ENCODE data around the gene TMPRSS9. TPM values are rescaled to one million over a fixed set of nuclear protein-coding genes. Genes with fewer than 3 reads are reported as not detected.

TMPRSS9 gene
- total RNA-seq, 4 donors from 2014 or later = not detected

- TF ChIP-seq POLR2A (IDR thresholded peaks at IDR 0.05) = no peak
- TF ChIP-seq EP300 (IDR thresholded peaks at IDR 0.05) = no peak
- no peak for TF ChIP-seq POLR2AphosphoS5 (IDR thresholded peaks at IDR 0.05)
- TF ChIP-seq, protein P1, sequence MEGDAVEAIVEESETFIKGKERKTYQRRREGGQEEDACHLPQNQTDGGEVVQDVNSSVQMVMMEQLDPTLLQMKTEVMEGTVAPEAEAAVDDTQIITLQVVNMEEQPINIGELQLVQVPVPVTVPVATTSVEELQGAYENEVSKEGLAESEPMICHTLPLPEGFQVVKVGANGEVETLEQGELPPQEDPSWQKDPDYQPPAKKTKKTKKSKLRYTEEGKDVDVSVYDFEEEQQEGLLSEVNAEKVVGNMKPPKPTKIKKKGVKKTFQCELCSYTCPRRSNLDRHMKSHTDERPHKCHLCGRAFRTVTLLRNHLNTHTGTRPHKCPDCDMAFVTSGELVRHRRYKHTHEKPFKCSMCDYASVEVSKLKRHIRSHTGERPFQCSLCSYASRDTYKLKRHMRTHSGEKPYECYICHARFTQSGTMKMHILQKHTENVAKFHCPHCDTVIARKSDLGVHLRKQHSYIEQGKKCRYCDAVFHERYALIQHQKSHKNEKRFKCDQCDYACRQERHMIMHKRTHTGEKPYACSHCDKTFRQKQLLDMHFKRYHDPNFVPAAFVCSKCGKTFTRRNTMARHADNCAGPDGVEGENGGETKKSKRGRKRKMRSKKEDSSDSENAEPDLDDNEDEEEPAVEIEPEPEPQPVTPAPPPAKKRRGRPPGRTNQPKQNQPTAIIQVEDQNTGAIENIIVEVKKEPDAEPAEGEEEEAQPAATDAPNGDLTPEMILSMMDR (IDR thresholded peaks at IDR 0.05) = no peak
- H3K9me3 ChIP-seq = no peaks in the 10 kb centered on the region
- no peak overlapping the region for H3K27ac ChIP-seq
- WGBS = 100% methylated on average over 9 of the region's 26 CpGs
- no peak for DNase-seq (ENCODE audit: low spot score in 2 of 2)
- no peak overlapping the region for H3K4me3 ChIP-seq
- H3K36me3 ChIP-seq = peaks cover 44% of the 10 kb centered on the region
- no peaks in the 10 kb centered on the region for H3K4me1 ChIP-seq
- no peaks in the 10 kb centered on the region for H3K27me3 ChIP-seq
These were observed 81.2 kb downstream of the TMPRSS9 start for GRCh38 chr19:2441096-2441752.

DNA sequence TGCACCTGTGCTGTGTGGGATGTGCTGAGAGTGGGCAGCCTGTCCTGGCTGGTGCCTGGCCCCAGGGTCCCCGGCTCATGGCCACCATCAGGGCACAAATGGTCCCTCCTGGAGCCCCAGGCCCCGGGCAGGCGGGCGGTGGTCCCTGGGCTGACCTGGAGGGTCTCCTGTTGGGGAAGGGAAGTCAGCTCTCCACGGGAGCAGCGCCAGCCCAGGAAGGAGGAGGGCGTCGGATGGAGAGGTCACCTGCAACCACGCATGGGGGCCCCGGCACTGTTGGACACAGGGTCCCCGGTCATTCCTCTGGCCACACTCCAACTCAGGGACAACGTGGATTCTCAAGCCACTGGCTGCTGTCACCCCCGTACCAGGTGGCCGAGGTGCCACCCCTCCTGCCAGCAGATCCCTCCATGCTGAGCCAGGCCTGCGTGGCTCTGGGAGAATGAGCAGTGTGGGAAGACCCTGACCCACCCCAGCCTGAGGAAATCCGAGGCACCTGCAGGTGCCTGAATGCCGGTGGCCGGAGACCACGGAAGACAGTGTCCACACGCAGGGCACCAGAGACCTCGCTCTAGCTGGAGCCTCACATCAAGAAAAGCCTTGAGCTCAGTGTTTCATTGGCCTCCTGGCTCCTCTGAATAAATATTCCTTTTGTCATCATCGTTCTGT, 83.2 kb downstream of the TMPRSS9 start:
- DNase-seq (ENCODE audit: low spot score in 2 of 2) = no peak
- H3K27me3 ChIP-seq = no peaks in the 10 kb centered on the region
- no peaks in the 10 kb centered on the region for H3K4me1 ChIP-seq
- TF ChIP-seq POLR2AphosphoS5 (IDR thresholded peaks at IDR 0.05) (no peak), POLR2A (IDR thresholded peaks at IDR 0.05) (no peak), EP300 (IDR thresholded peaks at IDR 0.05) (no peak)
- TF ChIP-seq, protein P1 (IDR thresholded peaks at IDR 0.05) = no peak
- 95% methylated on average over 14 of the region's 22 CpGs for WGBS
- H3K27ac ChIP-seq = no peak overlapping the region
- H3K4me3 ChIP-seq = no peak overlapping the region
- no peaks in the 10 kb centered on the region for H3K9me3 ChIP-seq
- peaks cover 28% of the 10 kb centered on the region for H3K36me3 ChIP-seq

- 90% methylated on average over 16 of the region's 17 CpGs for WGBS
- Histone ChIP-seq H3K4me1 (no peaks in the 10 kb centered on the region), H3K4me3 (no peak overlapping the region), H3K27me3 (no peaks in the 10 kb centered on the region), H3K36me3 (peaks cover 25% of the 10 kb centered on the region), H3K9me3 (no peaks in the 10 kb centered on the region), H3K27ac (no peak overlapping the region)
- no peak for TF ChIP-seq POLR2AphosphoS5 (IDR thresholded peaks at IDR 0.05)
- no peak for TF ChIP-seq POLR2A (IDR thresholded peaks at IDR 0.05)
- TF ChIP-seq, protein P1 (IDR thresholded peaks at IDR 0.05) = no peak
- TF ChIP-seq EP300 (IDR thresholded peaks at IDR 0.05) = no peak
- DNase-seq (ENCODE audit: low spot score in 2 of 2) = no peak
These were observed 83.7 kb downstream of the TMPRSS9 start for GRCh38 chr19:2443785-2444182.

DNA sequence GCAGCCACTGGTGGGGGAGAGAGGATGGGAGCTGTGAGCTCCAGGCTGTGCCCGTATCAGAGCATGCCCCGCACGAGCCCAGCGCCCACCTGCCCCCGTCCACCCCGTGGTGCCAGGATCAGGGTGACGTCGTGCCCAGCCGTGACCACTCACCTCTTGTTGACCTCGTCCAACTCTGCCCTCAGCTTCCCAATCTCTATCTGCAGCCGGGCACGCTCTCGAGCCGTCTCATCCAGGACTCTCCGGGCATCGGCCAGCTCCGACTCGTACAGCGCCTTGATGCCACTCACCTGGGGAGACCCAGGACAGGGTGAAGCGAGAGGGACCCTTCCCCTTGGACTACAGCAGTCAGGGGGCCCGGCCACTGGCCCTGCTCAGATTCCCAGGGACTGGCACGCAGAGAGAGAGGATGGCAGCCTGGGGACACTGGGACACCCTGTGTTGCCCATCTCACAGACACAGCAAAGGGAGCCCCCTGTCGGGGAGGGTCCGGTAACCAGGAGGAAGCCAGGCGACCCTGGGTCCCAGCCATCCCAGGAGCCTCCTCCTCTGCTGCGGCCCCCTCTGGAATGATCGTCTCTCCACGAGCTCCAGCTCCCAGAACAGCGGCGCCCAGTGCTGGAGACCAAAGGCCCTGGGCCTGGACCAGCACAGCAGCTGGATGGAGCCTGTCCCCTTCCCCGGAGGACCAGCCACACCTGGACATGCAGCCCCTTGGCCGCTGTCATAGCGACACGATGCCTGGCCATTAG, 84.4 kb downstream of the TMPRSS9 start:
- WGBS = 93% methylated on average over 16 of the region's 34 CpGs
- TF ChIP-seq, protein P1 (IDR thresholded peaks at IDR 0.05) = no peak
- Histone ChIP-seq H3K27ac (no peak overlapping the region), H3K4me3 (no peak overlapping the region), H3K36me3 (peaks cover 25% of the 10 kb centered on the region), H3K27me3 (no peaks in the 10 kb centered on the region), H3K4me1 (no peaks in the 10 kb centered on the region), H3K9me3 (no peaks in the 10 kb centered on the region)
- no peak for DNase-seq (ENCODE audit: low spot score in 2 of 2)

DNA sequence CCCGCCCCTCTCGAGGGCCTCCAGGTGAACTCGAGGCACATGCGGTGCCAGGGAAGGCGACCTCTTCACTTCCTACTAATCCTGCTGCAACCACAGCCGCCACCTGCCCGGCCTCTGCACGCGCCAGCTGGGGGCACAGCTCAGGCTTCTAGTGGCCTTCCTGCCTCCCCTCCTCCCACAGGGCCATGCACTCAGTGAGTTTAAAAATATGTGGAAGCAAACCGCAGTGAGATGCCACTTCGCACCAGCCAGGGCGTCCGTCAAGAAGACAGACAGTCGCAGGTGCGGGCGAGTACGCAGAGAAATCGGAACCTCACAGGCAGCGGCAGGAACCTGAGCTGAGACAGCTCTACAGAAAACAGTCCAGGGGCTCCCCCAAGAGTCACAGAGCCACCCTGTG, 86.3 kb downstream of the TMPRSS9 start:
- no peak overlapping the region for H3K4me3 ChIP-seq
- H3K27ac ChIP-seq = no peak overlapping the region
- TF ChIP-seq EP300 (IDR thresholded peaks at IDR 0.05) = no peak
- TF ChIP-seq POLR2A (IDR thresholded peaks at IDR 0.05) = no peak
- TF ChIP-seq POLR2AphosphoS5 (IDR thresholded peaks at IDR 0.05) = no peak
- TF ChIP-seq, protein P1 (IDR thresholded peaks at IDR 0.05) = no peak
- no peaks in the 10 kb centered on the region for H3K9me3 ChIP-seq
- peaks cover 25% of the 10 kb centered on the region for H3K36me3 ChIP-seq
- no peaks in the 10 kb centered on the region for H3K27me3 ChIP-seq
- DNase-seq (ENCODE audit: low spot score in 2 of 2) = no peak
- H3K4me1 ChIP-seq = no peaks in the 10 kb centered on the region
- WGBS = 97% methylated on average over 10 of the region's 19 CpGs
